Stomach (tissue), 9 donors: ENCODE measurements around the gene ORAI1. TPM values are rescaled to one million over a fixed set of nuclear protein-coding genes. Genes with fewer than 3 reads are reported as not detected.
"Not testable (repeated sequence)": the region's sequence is repeated elsewhere in the genome, so short reads cannot be mapped to it uniquely, and the experiment has no call there.

Experiments used
- DNase-seq, 2 donors: peaks; one replicate each; pipeline versions ENCODE4 v3.0.0 to v3.0.0-alpha.2; 2013 to 2019
- H3K27ac ChIP-seq, 5 donors: fragments of 200-600 bp in 4 of 5; sonication (generic) in 4 of 5; one replicate each; pipeline ENCODE4 v1.5.1; 2013 to 2019; ENCODE audit warnings: mild to moderate bottlenecking in 1 of 5, moderate library complexity in 1 of 5
- H3K27me3 ChIP-seq, 3 donors: fragments of 200-600 bp; sonication (generic); one replicate each; pipeline ENCODE4 v1.5.1; 2017 to 2019; ENCODE audit warnings: mixed run types in 1 of 3
- H3K36me3 ChIP-seq, 4 donors: fragments of 200-600 bp; sonication (generic); 1 replicate in 3 of 4; 2 replicates in 1 of 4; pipeline ENCODE4 v1.5.1; 2016 to 2019
- H3K4me1 ChIP-seq, 4 donors: fragments of 200-600 bp; sonication (generic); one replicate each; pipeline ENCODE4 v1.5.1; 2016 to 2019
- H3K4me3 ChIP-seq, 4 donors: fragments of 200-600 bp; sonication (generic) in 3 of 4; one replicate each; pipeline ENCODE4 v1.5.1; 2016 to 2019; ENCODE audit warnings: mild to moderate bottlenecking in 1 of 4
- H3K9me3 ChIP-seq, 4 donors: fragments of 200-600 bp; sonication (generic); one replicate each; pipeline ENCODE4 v1.5.1; 2016 to 2019
- CTCF ChIP-seq, 7 experiments: fragments of 450-650 bp in 4 of 7; fragments of 200-600 bp in 3 of 7; sonication (generic) in 3 of 7; IDR thresholded peaks; one replicate each; pipeline ENCODE4 v1.5.1; 2016 to 2019; ENCODE audit warnings: antibody characterized with exemption in 7 of 7, control low read depth in 2 of 7, mild to moderate bottlenecking in 1 of 7
- EP300 ChIP-seq: sonication (generic); formaldehyde crosslinking; IDR thresholded peaks from one replicate; pipeline ENCODE4 v1.6.1; 2017; ENCODE audit warnings: antibody characterized with exemption
- POLR2A ChIP-seq, 4 donors: fragments of 450-650 bp; IDR thresholded peaks; one replicate each; pipeline ENCODE4 v1.6.1; 2016; ENCODE audit warnings: antibody characterized with exemption in 4 of 4, control low read depth in 2 of 4, mild to moderate bottlenecking in 1 of 4, moderate library complexity in 1 of 4
- POLR2AphosphoS5 ChIP-seq, 3 donors: sonication (generic); formaldehyde crosslinking; IDR thresholded peaks; one replicate each; pipeline ENCODE4 v1.6.1; 2016; ENCODE audit warnings: antibody characterized with exemption in 3 of 3
- WGBS, 5 donors: extraction: QIAGEN DNeasy Blood & Tissue Kit in 3 of 5; methylation state at CpG; one replicate each; pipeline versions ENCODE4 v1.1.5 to v1.1.7; 2013 to 2018; 5-methylcytosine and 5-hydroxymethylcytosine counted together
- intact Hi-C: fragments of 100-400 bp; cut with DNase I; formaldehyde crosslinking; loops from one replicate; pipeline ENCODE4 v1.15.1; 2023; ENCODE audit warnings: low total_unique reads
- polyA plus RNA-seq, 3 donors: library from polyadenylated mRNA; stranded (reverse); fragments of 200-250 nt; gene quantifications; one replicate each; pipeline ENCODE4 v1.2.3, GENCODE V29; 2013
- total RNA-seq, 5 donors: library from RNA; depleted of rRNA; stranded (reverse); fragments of >200 nt; gene quantifications; one replicate each; pipeline versions ENCODE4 v1.1.0 to v1.2.3, GENCODE V29; 2014 to 2016
- donor health status: healthy with polysubstance abuse.
- donor health status: Bipolar disorder and iron deficiency.
- donor health status: healthy.

ORAI1 gene
- total and polyA plus RNA-seq, 8 donors: 0.45 to 37.9 (median 8.6) TPM

GRCh38 chr12:121580959-121581685 is 45.2 kb upstream of the ORAI1 start, which contains the start of gene KDM2B:
Gene KDM2B, minus strand, starts transcription at chr12:121581023. Its CDS starts 112 bp downstream, at chr12:121580911.
- no peak for TF ChIP-seq POLR2A (IDR thresholded peaks at IDR 0.05)
- no peak for TF ChIP-seq POLR2AphosphoS5 (IDR thresholded peaks at IDR 0.05)
- no peak for TF ChIP-seq EP300
- TF ChIP-seq CTCF (IDR thresholded peaks at IDR 0.05): no peak
- Histone ChIP-seq H3K4me3 (peak within 1 kb of the TSS; percentile 64 to 82 (median 74)), H3K27ac (peak within 1 kb of the TSS; percentile 77 to 93 (median 90)), H3K9me3 (no peaks in the 10 kb centered on the region), H3K27me3 (no peaks in the 10 kb centered on the region), H3K36me3 (peaks cover 0 to 3% (median 0%) of the 10 kb centered on the region in 4 donors), H3K4me1 (peaks cover 38 to 71% (median 54%) of the 10 kb centered on the region in 4 donors)
- intact Hi-C loops: loop anchor here (5.0 kb wide), 1 partner anchor 41 kb away; no protein-coding TSS in a partner anchor
- peak; percentile 44 to 82 for DNase-seq
- 17 to 34% (median 23%) methylated on average over 23 of the region's 23 CpGs for WGBS, 5 donors

GRCh38 chr12:121581686-121582429 is 44.5 kb upstream of the ORAI1 start:
- Histone ChIP-seq H3K4me3 (peak overlapping the region; percentile 64 to 82 (median 74)), H3K36me3 (no peaks in the 10 kb centered on the region), H3K4me1 (peaks cover 38 to 63% (median 54%) of the 10 kb centered on the region in 4 donors), H3K27ac (peak overlapping the region; percentile 50 to 93 (median 90)), H3K9me3 (no peaks in the 10 kb centered on the region), H3K27me3 (no peaks in the 10 kb centered on the region)
- WGBS, 5 donors: 10 to 24% (median 16%) methylated on average over 17 of the region's 17 CpGs
- intact Hi-C loops: loop anchor here (5.0 kb wide), 1 partner anchor 40 kb away; no protein-coding TSS in a partner anchor
- peak; percentile 36 to 62 for DNase-seq
- TF ChIP-seq POLR2AphosphoS5 (IDR thresholded peaks at IDR 0.05) (peak in 1 of 3 donors; percentile 11), POLR2A (IDR thresholded peaks at IDR 0.05) (no peak)

- Histone ChIP-seq H3K27me3 (no peaks in the 10 kb centered on the region), H3K36me3 (no peaks in the 10 kb centered on the region), H3K9me3 (no peaks in the 10 kb centered on the region), H3K4me1 (peaks cover 36 to 54% (median 45%) of the 10 kb centered on the region in 4 donors), H3K4me3 (peak overlapping the region in 1 of 4 donors; percentile 79), H3K27ac (peak overlapping the region; percentile 28 to 93 (median 90))
- peak in 1 of 2 donors; percentile 41 for DNase-seq
- no peak for TF ChIP-seq EP300
- TF ChIP-seq POLR2AphosphoS5 (IDR thresholded peaks at IDR 0.05): no peak
- no peak for TF ChIP-seq POLR2A (IDR thresholded peaks at IDR 0.05)
- TF ChIP-seq CTCF (IDR thresholded peaks at IDR 0.05): no peak
- WGBS, 5 donors: 35 to 53% (median 38%) methylated on average over 13 of the region's 13 CpGs
- intact Hi-C loops: loop anchor here (5.0 kb wide), 1 partner anchor 40 kb away; no protein-coding TSS in a partner anchor
These were observed 43.6 kb upstream of the ORAI1 start for GRCh38 chr12:121582583-121583333.

- intact Hi-C loops: loop anchor here (5.0 kb wide), 1 partner anchor 39 kb away; no protein-coding TSS in a partner anchor
- H3K9me3 ChIP-seq, H3K4me3 ChIP-seq, H3K36me3 ChIP-seq, DNase-seq, H3K27me3 ChIP-seq: not testable (repeated sequence)
- H3K4me1 ChIP-seq: peaks cover 31 to 49% (median 40%) of the 10 kb centered on the region in 4 donors
- H3K27ac ChIP-seq: peak overlapping the region in 1 of 5 donors; percentile 92
- 37 to 74% (median 53%) methylated on average over 2 of the region's 2 CpGs for WGBS, 5 donors
These were observed 43.0 kb upstream of the ORAI1 start for GRCh38 chr12:121583334-121583661.

- not testable (repeated sequence) for H3K36me3 ChIP-seq
- intact Hi-C loops: loop anchor here (5.0 kb wide), 1 partner anchor 37 kb away; no protein-coding TSS in a partner anchor
These were observed 41.4 kb upstream of the ORAI1 start for GRCh38 chr12:121584885-121585284.

More at GRCh38 chr12:121584885-121585284, 41.4 kb upstream of the ORAI1 start:
- H3K27me3 ChIP-seq, H3K4me3 ChIP-seq, DNase-seq, H3K27ac ChIP-seq, H3K9me3 ChIP-seq: not testable (repeated sequence)
- 93 to 98% (median 97%) methylated on average over 6 of the region's 6 CpGs for WGBS, 5 donors
- peaks cover 23 to 44% (median 29%) of the 10 kb centered on the region in 4 donors for H3K4me1 ChIP-seq
